Adipocyte (in vitro differentiated cells): Measurements from ENCODE around the gene PSMD11.
A peak's percentile ranks its signal among the peaks of the same experiment; 100 is the strongest.

Experiments
- DNase-seq: peaks from one replicate; pipeline ENCODE4 v3.0.0-alpha.2; 2015; ENCODE audit warnings: low read depth
- H3K27me3 ChIP-seq: replicated peaks from 2 replicates; pipeline ENCODE4 v1.7.0; 2013; ENCODE audit warnings: mild to moderate bottlenecking, low read length, moderate library complexity; ENCODE audit not compliant: control insufficient read depth, insufficient read depth
- H3K36me3 ChIP-seq: 2 replicates; pipeline ENCODE4 v1.7.0; 2013; ENCODE audit warnings: low read length, mild to moderate bottlenecking, moderate library complexity; ENCODE audit not compliant: control insufficient read depth, insufficient read depth, severe bottlenecking
- H3K4me1 ChIP-seq: 2 replicates; pipeline ENCODE4 v1.7.0; 2013; ENCODE audit warnings: mild to moderate bottlenecking, low read length, moderate library complexity; ENCODE audit not compliant: control insufficient read depth, insufficient read depth
- H3K4me3 ChIP-seq: 2 replicates; pipeline ENCODE4 v1.7.0; 2013; ENCODE audit warnings: mild to moderate bottlenecking, low read length, moderate library complexity
- H3K9ac ChIP-seq: 2 replicates; pipeline ENCODE4 v1.7.0; 2013; ENCODE audit warnings: mild to moderate bottlenecking, low read length, moderate library complexity
- H3K9me3 ChIP-seq: 2 replicates; pipeline ENCODE4 v1.7.0; 2013; ENCODE audit warnings: mild to moderate bottlenecking, low read length, moderate library complexity; ENCODE audit not compliant: control insufficient read depth

The PSMD11 gene

GRCh38 chr17:32467949-32468348 lies 23.6 kb downstream of the PSMD11 start:
- H3K9me3 ChIP-seq = no peaks in the 10 kb centered on the region
- no peaks in the 10 kb centered on the region for H3K4me1 ChIP-seq
- no peak overlapping the region for H3K4me3 ChIP-seq
- no peak for DNase-seq
- peaks cover 92% of the 10 kb centered on the region for H3K36me3 ChIP-seq
- no peak overlapping the region for H3K9ac ChIP-seq
- no peaks in the 10 kb centered on the region for H3K27me3 ChIP-seq

DNA sequence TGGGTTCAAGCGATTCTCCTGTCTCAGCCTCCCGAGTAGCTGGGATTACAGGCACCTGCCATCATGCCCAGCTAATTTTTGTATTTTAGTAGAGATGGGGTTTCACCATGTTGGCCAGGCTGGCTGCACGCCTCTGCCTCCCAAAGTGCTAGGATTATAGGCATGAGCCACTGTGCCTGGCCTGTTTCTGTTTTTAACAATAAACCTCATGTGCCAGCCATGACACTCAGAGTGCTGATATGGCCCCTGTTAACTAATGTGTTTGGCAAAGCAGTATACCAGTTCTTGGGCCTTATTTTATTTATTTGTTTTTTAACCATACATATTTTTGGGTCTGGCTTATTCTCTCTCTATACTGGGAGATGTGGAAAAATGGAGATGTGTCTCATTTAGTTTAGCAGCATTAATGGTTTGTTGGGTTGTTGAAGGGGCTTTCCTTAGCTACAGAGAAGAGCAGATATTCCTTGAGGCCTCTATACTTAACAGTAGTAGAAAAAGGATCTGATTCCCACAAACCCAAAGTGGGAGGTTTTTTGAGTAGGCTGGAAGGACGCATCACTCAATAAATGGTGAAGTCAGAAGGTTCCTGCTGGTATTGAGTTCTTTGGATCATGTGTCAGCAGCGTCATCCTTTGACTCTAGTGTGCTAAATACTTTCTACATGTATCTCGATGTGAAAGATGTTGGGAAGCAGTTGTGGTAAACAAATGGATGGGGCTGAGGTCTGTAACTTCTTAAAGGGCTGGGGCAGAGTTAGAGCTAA lies 26.3 kb downstream of the PSMD11 start:
- no peaks in the 10 kb centered on the region for H3K9me3 ChIP-seq
- no peaks in the 10 kb centered on the region for H3K27me3 ChIP-seq
- no peak overlapping the region for H3K4me3 ChIP-seq
- DNase-seq = no peak
- no peak overlapping the region for H3K9ac ChIP-seq
- H3K36me3 ChIP-seq = peaks cover 89% of the 10 kb centered on the region
- no peaks in the 10 kb centered on the region for H3K4me1 ChIP-seq

DNA sequence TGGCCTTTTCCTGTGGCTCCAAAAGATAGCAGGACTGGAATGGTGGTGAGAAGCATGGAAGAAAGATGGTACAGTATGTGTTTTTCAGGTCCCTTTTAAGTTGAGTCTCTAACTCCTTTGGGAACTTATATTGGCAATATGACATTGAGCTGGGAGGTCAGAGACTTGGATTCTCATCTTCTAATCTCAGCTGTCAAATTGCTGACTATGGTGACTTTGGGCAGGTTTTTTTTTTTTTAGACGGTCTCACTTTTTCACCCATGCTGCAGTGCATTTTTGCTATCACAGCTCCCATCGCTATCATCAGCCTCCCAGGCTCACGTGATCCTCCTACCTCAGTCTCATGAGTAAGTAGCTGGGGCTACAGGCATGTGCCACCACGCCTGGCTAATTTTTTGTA lies 27.3 kb downstream of the PSMD11 start:
- Histone ChIP-seq H3K4me3 (no peak overlapping the region), H3K36me3 (peaks cover 91% of the 10 kb centered on the region), H3K27me3 (no peaks in the 10 kb centered on the region), H3K9ac (no peak overlapping the region), H3K4me1 (no peaks in the 10 kb centered on the region), H3K9me3 (no peaks in the 10 kb centered on the region)
- no peak for DNase-seq

DNA sequence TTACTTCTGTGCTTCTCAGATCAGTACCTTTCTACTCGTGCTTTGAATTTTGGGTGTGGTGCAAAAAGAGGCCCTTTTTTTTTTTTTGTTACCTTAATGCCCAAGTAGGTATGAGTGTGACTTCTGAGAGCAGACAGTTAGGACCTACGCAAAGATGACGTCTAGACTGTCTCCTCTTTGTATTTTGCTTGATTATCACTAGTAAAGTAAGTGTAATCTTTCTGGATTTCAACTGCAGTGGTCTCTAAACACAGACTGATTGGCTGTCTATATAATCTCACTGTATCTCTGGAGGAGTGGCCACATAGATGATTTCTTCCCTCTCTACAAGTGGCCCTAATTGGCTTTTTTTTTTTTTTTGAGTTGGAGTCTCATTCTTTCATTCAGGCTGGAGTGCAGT lies 30.9 kb downstream of the PSMD11 start:
- Histone ChIP-seq H3K36me3 (peaks cover 92% of the 10 kb centered on the region), H3K4me1 (peaks cover 4% of the 10 kb centered on the region), H3K9me3 (no peaks in the 10 kb centered on the region), H3K9ac (no peak overlapping the region), H3K27me3 (no peaks in the 10 kb centered on the region), H3K4me3 (no peak overlapping the region)
- no peak for DNase-seq

GRCh38 chr17:32477220-32477619 lies 32.9 kb downstream of the PSMD11 start:
- H3K36me3 ChIP-seq = peaks cover 92% of the 10 kb centered on the region
- no peak overlapping the region for H3K4me3 ChIP-seq
- H3K9me3 ChIP-seq = no peaks in the 10 kb centered on the region
- no peak for DNase-seq
- H3K4me1 ChIP-seq = peaks cover 4% of the 10 kb centered on the region
- H3K9ac ChIP-seq = no peak overlapping the region
- H3K27me3 ChIP-seq = no peaks in the 10 kb centered on the region

GRCh38 chr17:32479074-32479617 lies 34.8 kb downstream of the PSMD11 start:
- H3K27me3 ChIP-seq = no peaks in the 10 kb centered on the region
- no peak for DNase-seq
- no peak overlapping the region for H3K4me3 ChIP-seq
- H3K9me3 ChIP-seq = no peaks in the 10 kb centered on the region
- no peak overlapping the region for H3K9ac ChIP-seq
- H3K36me3 ChIP-seq = peaks cover 86% of the 10 kb centered on the region
- H3K4me1 ChIP-seq = peaks cover 16% of the 10 kb centered on the region

- H3K9me3 ChIP-seq = no peaks in the 10 kb centered on the region
- peaks cover 66% of the 10 kb centered on the region for H3K36me3 ChIP-seq
- H3K9ac ChIP-seq = no peak overlapping the region
- no peak overlapping the region for H3K4me3 ChIP-seq
- H3K27me3 ChIP-seq = no peaks in the 10 kb centered on the region
- H3K4me1 ChIP-seq = peaks cover 18% of the 10 kb centered on the region
- DNase-seq = no peak
Measured at GRCh38 chr17:32481193-32481592, 36.9 kb downstream of the PSMD11 start.

- Histone ChIP-seq H3K4me1 (peaks cover 20% of the 10 kb centered on the region), H3K9me3 (no peaks in the 10 kb centered on the region), H3K4me3 (no peak overlapping the region), H3K9ac (peak overlapping the region; percentile 13), H3K27me3 (no peaks in the 10 kb centered on the region), H3K36me3 (peaks cover 50% of the 10 kb centered on the region)
- no peak for DNase-seq
Measured at GRCh38 chr17:32482568-32483320, 38.4 kb downstream of the PSMD11 start.

GRCh38 chr17:32483451-32484019 lies 39.2 kb downstream of the PSMD11 start:
- H3K9me3 ChIP-seq = no peaks in the 10 kb centered on the region
- no peaks in the 10 kb centered on the region for H3K27me3 ChIP-seq
- H3K9ac ChIP-seq = peak overlapping the region; percentile 13
- H3K36me3 ChIP-seq = peaks cover 42% of the 10 kb centered on the region
- no peak overlapping the region for H3K4me3 ChIP-seq
- peaks cover 25% of the 10 kb centered on the region for H3K4me1 ChIP-seq
- peak; percentile 45 for DNase-seq

GRCh38 chr17:32484041-32484461 lies 39.7 kb downstream of the PSMD11 start:
- H3K4me3 ChIP-seq = no peak overlapping the region
- no peaks in the 10 kb centered on the region for H3K27me3 ChIP-seq
- H3K9me3 ChIP-seq = no peaks in the 10 kb centered on the region
- H3K36me3 ChIP-seq = peaks cover 37% of the 10 kb centered on the region
- peaks cover 25% of the 10 kb centered on the region for H3K4me1 ChIP-seq
- DNase-seq = no peak
- H3K9ac ChIP-seq = peak overlapping the region; percentile 13

GRCh38 chr17:32484628-32485027 lies 40.3 kb downstream of the PSMD11 start:
- no peaks in the 10 kb centered on the region for H3K9me3 ChIP-seq
- H3K9ac ChIP-seq = no peak overlapping the region
- H3K27me3 ChIP-seq = no peaks in the 10 kb centered on the region
- H3K4me3 ChIP-seq = no peak overlapping the region
- H3K36me3 ChIP-seq = peaks cover 31% of the 10 kb centered on the region
- H3K4me1 ChIP-seq = peaks cover 25% of the 10 kb centered on the region
- no peak for DNase-seq
